ENCODE results near the gene CFAP20DC.

DNA sequence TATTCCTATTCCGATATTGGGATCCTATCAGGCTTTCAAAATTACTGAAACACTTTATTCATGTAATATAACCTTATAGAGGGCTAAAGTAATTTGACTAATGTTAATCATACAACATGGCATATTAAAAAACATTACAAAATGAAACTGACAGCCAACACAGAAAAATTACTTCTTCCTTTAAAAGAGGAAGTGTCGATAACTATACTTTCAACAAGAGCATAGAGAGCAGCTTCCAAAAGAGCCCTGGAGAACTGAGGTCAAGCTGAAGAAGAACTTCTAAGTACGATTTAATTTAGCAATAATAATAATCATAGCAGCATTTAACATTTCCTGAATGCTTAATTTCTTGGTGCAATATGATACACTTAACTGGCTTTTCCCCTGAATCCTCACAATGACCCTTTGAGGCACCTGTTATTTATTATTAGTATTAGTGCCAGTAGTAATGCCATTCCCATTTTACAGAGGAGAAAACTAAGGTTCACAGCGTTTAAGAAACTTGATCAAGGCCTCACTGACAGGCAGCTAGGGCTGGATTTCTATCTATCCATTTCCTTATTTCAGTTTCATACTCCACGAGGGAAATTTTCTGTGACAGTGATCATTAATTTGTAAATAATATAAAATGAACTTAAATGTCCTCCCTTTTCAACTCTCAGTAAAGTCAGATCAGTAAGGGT, 181.6 kb downstream of the CFAP20DC start:
- TF ChIP-seq, protein P1, sequence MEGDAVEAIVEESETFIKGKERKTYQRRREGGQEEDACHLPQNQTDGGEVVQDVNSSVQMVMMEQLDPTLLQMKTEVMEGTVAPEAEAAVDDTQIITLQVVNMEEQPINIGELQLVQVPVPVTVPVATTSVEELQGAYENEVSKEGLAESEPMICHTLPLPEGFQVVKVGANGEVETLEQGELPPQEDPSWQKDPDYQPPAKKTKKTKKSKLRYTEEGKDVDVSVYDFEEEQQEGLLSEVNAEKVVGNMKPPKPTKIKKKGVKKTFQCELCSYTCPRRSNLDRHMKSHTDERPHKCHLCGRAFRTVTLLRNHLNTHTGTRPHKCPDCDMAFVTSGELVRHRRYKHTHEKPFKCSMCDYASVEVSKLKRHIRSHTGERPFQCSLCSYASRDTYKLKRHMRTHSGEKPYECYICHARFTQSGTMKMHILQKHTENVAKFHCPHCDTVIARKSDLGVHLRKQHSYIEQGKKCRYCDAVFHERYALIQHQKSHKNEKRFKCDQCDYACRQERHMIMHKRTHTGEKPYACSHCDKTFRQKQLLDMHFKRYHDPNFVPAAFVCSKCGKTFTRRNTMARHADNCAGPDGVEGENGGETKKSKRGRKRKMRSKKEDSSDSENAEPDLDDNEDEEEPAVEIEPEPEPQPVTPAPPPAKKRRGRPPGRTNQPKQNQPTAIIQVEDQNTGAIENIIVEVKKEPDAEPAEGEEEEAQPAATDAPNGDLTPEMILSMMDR (IDR thresholded peaks at IDR 0.05; ENCODE audit: control extremely low read depth in 1 of 3, insufficient read depth in 1 of 3, low read depth in 1 of 3, low read length in 3 of 3) = no peak
- TF ChIP-seq, protein P2, sequence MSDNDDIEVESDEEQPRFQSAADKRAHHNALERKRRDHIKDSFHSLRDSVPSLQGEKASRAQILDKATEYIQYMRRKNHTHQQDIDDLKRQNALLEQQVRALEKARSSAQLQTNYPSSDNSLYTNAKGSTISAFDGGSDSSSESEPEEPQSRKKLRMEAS (IDR thresholded peaks at IDR 0.05) = no peak
- TF ChIP-seq HDAC2 (IDR thresholded peaks at IDR 0.05; ENCODE audit: borderline replicate concordance in 1 of 2, low read depth in 2 of 2, low read length in 2 of 2) = no peak
- TF ChIP-seq TAF1 (IDR thresholded peaks at IDR 0.05; ENCODE audit: low read depth, low read length) = no peak
- no peak for TF ChIP-seq SIRT6 (IDR thresholded peaks at IDR 0.05; ENCODE audit: low read length)

Data from H1 (cell line).